Measurements from ENCODE around the gene OR8D2.

The OR8D2 gene, protein sequence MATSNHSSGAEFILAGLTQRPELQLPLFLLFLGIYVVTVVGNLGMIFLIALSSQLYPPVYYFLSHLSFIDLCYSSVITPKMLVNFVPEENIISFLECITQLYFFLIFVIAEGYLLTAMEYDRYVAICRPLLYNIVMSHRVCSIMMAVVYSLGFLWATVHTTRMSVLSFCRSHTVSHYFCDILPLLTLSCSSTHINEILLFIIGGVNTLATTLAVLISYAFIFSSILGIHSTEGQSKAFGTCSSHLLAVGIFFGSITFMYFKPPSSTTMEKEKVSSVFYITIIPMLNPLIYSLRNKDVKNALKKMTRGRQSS

DNA sequence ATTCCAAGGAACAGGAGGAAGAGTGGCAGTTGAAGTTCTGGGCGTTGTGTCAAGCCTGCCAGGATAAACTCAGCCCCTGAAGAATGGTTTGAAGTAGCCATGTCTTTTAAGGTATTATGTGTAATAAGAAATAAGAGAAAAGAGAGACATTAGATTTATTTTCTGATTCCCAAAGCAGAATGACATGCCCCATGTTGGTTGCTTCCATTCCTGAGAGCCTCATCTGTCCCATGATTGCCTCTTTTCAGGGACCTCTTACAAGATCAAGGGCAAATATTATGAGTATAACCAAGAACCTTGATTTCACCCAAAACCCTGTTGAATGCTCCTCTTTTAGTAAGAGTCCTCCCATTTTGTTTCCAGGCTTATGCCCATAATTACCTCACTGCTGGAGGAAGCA lies at the start of gene OR8D2:
OR8D2 (minus strand) TSS at position 101 of the 400 bp plus-strand sequence; CDS start at position 101, 0 bp downstream.
- Histone ChIP-seq H3K4me3 (ENCODE audit: low read length in 2 of 2) (no peak within 1 kb of the TSS), H3K4me1 (ENCODE audit: control insufficient read depth in 2 of 2, insufficient read depth in 2 of 2, low read length in 2 of 2) (no peaks in the 10 kb centered on the region), H3K27ac (ENCODE audit: low read depth in 2 of 2, low read length in 2 of 2) (no peak within 1 kb of the TSS), H3K9ac (ENCODE audit: low read depth in 1 of 2, low read length in 2 of 2) (no peak within 1 kb of the TSS), H3K9me3 (ENCODE audit: control insufficient read depth in 2 of 2, low read length in 2 of 2) (no peaks in the 10 kb centered on the region), H3K27me3 (ENCODE audit: control insufficient read depth in 2 of 2, insufficient read depth in 2 of 2, low read length in 2 of 2) (no peaks in the 10 kb centered on the region), H3K36me3 (ENCODE audit: control insufficient read depth in 2 of 2, insufficient read depth in 2 of 2, low read length in 2 of 2) (no peaks in the 10 kb centered on the region)

DNA sequence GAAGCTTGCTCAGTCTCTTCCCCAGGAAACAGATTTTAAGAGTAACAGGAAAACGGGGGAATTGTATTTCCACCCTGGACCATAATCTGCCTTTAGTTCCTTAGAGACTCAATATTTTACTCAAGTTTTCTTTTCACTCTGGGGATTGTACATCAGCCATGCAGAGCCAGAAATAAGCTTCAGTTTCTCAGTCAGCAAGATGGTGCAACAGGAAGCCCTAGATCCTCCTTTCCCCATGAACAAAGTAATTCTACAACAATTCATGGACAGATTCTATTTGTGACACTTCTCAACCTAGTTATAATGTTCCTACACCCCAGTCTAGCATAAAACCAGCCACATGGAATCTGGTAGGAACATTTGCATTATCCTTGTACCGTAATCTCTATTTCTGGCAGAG lies 39.6 kb upstream of the OR8D2 start:
- no peaks in the 10 kb centered on the region for H3K36me3 ChIP-seq (ENCODE audit: control insufficient read depth in 2 of 2, insufficient read depth in 2 of 2, low read length in 2 of 2)

DNA sequence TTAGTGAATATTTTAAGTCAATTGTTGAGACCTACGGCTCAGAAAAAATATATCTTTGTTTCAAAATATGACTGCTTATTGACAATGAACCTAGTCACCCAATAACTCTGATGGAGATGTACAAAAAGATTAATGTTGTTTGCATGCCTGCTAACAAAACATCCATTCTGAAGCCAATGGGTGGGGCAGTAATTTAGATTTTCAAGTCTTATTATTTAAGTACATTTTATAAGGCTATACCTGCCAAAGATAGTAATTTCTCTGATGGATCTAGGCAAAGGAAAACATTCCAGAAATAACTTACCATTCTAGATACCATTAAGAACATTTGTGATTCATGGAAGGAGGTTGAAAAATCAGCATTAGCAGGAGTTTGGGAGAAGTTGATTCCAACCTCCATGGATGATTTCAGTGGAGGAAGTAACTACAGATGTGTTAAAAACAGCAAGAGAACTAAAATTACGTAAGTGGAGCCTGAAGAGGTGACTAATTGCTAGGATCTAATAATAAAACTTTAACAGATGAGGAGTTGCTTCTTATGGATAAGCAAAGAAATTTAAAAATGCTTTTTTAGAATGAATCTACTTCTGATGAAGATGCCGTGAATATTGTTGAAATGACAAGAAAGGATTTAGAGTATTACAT lies 26.4 kb upstream of the OR8D2 start:
- no peaks in the 10 kb centered on the region for H3K27me3 ChIP-seq (ENCODE audit: control insufficient read depth in 2 of 2, insufficient read depth in 2 of 2, low read length in 2 of 2)
- no peak overlapping the region for H3K9ac ChIP-seq (ENCODE audit: low read depth in 1 of 2, low read length in 2 of 2)
- no peak overlapping the region for H3K27ac ChIP-seq (ENCODE audit: low read depth in 2 of 2, low read length in 2 of 2)
- H3K4me1 ChIP-seq (ENCODE audit: control insufficient read depth in 2 of 2, insufficient read depth in 2 of 2, low read length in 2 of 2) = no peaks in the 10 kb centered on the region
- H3K4me3 ChIP-seq (ENCODE audit: low read length in 2 of 2) = no peak overlapping the region
- no peaks in the 10 kb centered on the region for H3K36me3 ChIP-seq (ENCODE audit: control insufficient read depth in 2 of 2, insufficient read depth in 2 of 2, low read length in 2 of 2)
- H3K9me3 ChIP-seq (ENCODE audit: control insufficient read depth in 2 of 2, low read length in 2 of 2) = no peaks in the 10 kb centered on the region

More for the DNA sequence above, 39.6 kb upstream of the OR8D2 start:
- H3K4me3 ChIP-seq (ENCODE audit: low read length in 2 of 2) = no peak overlapping the region
- no peak overlapping the region for H3K27ac ChIP-seq (ENCODE audit: low read depth in 2 of 2, low read length in 2 of 2)
- no peaks in the 10 kb centered on the region for H3K4me1 ChIP-seq (ENCODE audit: control insufficient read depth in 2 of 2, insufficient read depth in 2 of 2, low read length in 2 of 2)
- no peak overlapping the region for H3K9ac ChIP-seq (ENCODE audit: low read depth in 1 of 2, low read length in 2 of 2)
- H3K27me3 ChIP-seq (ENCODE audit: control insufficient read depth in 2 of 2, insufficient read depth in 2 of 2, low read length in 2 of 2) = peaks cover 0 to 2% of the 10 kb centered on the region in 2 donors
- no peaks in the 10 kb centered on the region for H3K9me3 ChIP-seq (ENCODE audit: control insufficient read depth in 2 of 2, low read length in 2 of 2)

DNA sequence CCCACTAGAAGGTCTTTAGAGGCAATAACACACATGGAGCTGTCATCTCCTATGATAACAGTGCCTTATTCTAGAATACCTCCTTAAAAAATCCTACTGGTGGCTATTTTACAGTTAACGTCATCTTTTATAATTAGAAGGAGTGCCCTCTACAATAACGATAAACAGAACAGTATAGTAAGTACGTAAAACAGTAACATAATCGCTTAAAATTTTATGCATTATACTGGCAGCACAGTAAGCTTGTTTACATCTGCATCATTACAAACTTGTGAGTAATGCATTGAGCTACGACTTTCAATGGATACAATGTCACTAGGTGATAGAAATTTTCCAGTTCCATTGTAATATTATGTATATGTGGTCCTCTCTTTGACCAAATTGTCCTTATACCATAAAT lies 24.3 kb upstream of the OR8D2 start:
- no peaks in the 10 kb centered on the region for H3K27me3 ChIP-seq (ENCODE audit: control insufficient read depth in 2 of 2, insufficient read depth in 2 of 2, low read length in 2 of 2)
- no peak overlapping the region for H3K4me3 ChIP-seq (ENCODE audit: low read length in 2 of 2)

DNA sequence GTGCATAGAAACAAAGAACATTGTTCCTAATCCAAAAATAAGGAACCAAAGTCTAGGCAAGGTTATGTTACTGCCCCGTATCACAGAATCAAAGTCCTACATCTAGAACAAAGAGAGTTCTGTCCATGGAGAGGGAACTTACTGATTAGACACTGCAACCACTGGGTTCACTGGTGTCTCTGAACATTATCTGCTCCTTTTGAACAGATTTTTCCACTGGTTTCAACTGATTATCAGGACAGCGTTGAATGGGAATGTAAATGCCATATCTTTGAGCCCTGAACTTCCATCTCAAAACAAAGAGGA lies 20.1 kb upstream of the OR8D2 start:
- H3K36me3 ChIP-seq (ENCODE audit: control insufficient read depth in 2 of 2, insufficient read depth in 2 of 2, low read length in 2 of 2) = no peaks in the 10 kb centered on the region
- H3K4me3 ChIP-seq (ENCODE audit: low read length in 2 of 2) = no peak overlapping the region
- no peaks in the 10 kb centered on the region for H3K4me1 ChIP-seq (ENCODE audit: control insufficient read depth in 2 of 2, insufficient read depth in 2 of 2, low read length in 2 of 2)
- H3K27ac ChIP-seq (ENCODE audit: low read depth in 2 of 2, low read length in 2 of 2) = no peak overlapping the region
- H3K27me3 ChIP-seq (ENCODE audit: control insufficient read depth in 2 of 2, insufficient read depth in 2 of 2, low read length in 2 of 2) = no peaks in the 10 kb centered on the region
- peaks cover 0 to 2% of the 10 kb centered on the region in 2 donors for H3K9me3 ChIP-seq (ENCODE audit: control insufficient read depth in 2 of 2, low read length in 2 of 2)
- H3K9ac ChIP-seq (ENCODE audit: low read depth in 1 of 2, low read length in 2 of 2) = no peak overlapping the region

More for the DNA sequence above, 24.3 kb upstream of the OR8D2 start:
- H3K4me1 ChIP-seq (ENCODE audit: control insufficient read depth in 2 of 2, insufficient read depth in 2 of 2, low read length in 2 of 2) = no peaks in the 10 kb centered on the region
- H3K27ac ChIP-seq (ENCODE audit: low read depth in 2 of 2, low read length in 2 of 2) = no peak overlapping the region
- H3K9me3 ChIP-seq (ENCODE audit: control insufficient read depth in 2 of 2, low read length in 2 of 2) = no peaks in the 10 kb centered on the region
- no peak overlapping the region for H3K9ac ChIP-seq (ENCODE audit: low read depth in 1 of 2, low read length in 2 of 2)
- H3K36me3 ChIP-seq (ENCODE audit: control insufficient read depth in 2 of 2, insufficient read depth in 2 of 2, low read length in 2 of 2) = no peaks in the 10 kb centered on the region

DNA sequence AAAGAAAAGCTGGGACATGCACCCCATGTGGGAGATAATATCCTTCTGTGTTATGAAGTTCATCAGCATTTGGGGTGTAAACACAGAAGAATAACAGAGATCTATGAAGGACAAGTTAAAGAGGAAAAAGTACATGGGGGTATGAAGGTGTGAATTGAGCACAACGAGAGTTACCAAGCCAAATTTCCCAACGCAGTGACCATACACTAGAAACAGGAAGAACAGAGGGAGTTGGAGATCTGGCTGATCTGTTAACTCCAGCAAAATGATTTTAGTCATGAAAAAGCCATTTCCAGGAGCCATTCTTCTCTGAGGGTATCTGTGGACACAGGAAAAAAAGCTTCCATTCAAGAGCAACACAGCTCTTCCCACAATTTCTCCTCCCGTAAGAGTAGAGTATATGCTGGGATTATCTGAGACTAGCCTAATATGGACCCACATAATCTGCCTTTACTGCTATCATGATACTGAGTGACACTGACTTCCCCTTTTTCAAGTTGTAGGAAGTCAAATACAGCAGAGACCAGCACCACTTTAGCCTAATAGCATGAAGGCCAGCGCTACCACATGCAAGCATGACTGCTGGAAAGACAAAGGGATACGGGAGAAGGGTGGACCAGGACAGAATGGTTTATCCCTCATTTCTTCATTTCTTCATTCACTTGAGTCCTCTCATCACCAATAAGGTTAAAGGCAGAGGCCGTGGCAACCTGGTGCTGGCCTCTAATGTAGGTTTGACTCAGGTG lies 19.6 kb upstream of the OR8D2 start:
- no peaks in the 10 kb centered on the region for H3K27me3 ChIP-seq (ENCODE audit: control insufficient read depth in 2 of 2, insufficient read depth in 2 of 2, low read length in 2 of 2)
- H3K9ac ChIP-seq (ENCODE audit: low read depth in 1 of 2, low read length in 2 of 2) = no peak overlapping the region
- no peaks in the 10 kb centered on the region for H3K4me1 ChIP-seq (ENCODE audit: control insufficient read depth in 2 of 2, insufficient read depth in 2 of 2, low read length in 2 of 2)
- no peak overlapping the region for H3K4me3 ChIP-seq (ENCODE audit: low read length in 2 of 2)
- H3K36me3 ChIP-seq (ENCODE audit: control insufficient read depth in 2 of 2, insufficient read depth in 2 of 2, low read length in 2 of 2) = no peaks in the 10 kb centered on the region
- peaks cover 0 to 2% of the 10 kb centered on the region in 2 donors for H3K9me3 ChIP-seq (ENCODE audit: control insufficient read depth in 2 of 2, low read length in 2 of 2)
- H3K27ac ChIP-seq (ENCODE audit: low read depth in 2 of 2, low read length in 2 of 2) = no peak overlapping the region

DNA sequence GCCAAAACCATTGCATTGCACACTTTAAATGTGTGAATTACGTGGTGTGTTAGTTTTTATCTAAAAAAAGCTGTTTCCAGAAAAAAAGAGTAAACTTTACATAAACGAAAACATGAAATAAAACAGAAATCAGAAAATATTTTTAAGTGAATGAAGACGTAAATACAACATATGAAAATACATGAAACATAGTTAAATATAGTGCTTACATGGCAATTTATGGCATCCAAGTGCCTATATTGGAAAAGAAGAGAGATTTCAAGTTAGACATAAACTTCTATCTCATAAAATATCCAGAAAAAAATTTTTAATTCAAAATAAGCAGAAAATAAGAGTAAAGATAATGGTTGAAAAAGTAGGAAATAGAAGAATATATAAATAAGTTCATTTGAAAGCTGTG lies 11.9 kb upstream of the OR8D2 start:
- H3K27ac ChIP-seq (ENCODE audit: low read depth in 2 of 2, low read length in 2 of 2) = no peak overlapping the region

DNA sequence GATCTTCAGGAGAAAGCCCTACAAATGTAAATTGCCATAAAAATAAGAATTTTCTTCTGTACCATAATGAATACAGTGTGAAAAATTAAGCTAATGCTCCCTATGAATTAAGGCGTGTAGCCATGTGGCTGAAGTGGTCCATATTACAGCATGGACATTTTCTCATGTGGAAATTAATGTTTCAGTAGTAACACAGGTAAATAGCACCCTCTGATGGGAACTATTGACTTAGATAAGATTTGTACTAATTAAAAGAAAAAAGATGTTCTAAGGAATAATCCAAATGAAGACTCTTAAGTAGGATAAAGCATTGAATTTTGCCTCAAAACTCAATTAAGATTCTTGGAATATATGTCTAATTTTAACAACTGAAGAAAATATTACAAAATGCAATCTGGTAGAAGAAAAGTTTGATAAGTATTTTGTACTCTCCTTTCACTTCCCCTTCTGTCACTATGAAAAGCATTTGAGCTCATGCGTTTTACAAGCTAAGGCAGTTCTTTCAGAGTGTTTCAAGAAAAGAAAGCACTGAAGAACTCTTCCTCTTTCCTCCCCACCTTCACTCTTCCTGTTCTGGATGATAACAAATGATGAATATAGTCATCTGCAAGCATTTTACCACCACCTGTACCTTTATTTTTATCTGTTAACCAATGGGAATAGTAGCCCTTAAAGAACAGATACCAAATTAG lies 9.9 kb upstream of the OR8D2 start:
- H3K9ac ChIP-seq (ENCODE audit: low read depth in 1 of 2, low read length in 2 of 2) = no peak overlapping the region
- H3K4me3 ChIP-seq (ENCODE audit: low read length in 2 of 2) = no peak overlapping the region
- no peaks in the 10 kb centered on the region for H3K9me3 ChIP-seq (ENCODE audit: control insufficient read depth in 2 of 2, low read length in 2 of 2)
- H3K4me1 ChIP-seq (ENCODE audit: control insufficient read depth in 2 of 2, insufficient read depth in 2 of 2, low read length in 2 of 2) = no peaks in the 10 kb centered on the region
- no peak overlapping the region for H3K27ac ChIP-seq (ENCODE audit: low read depth in 2 of 2, low read length in 2 of 2)
- H3K27me3 ChIP-seq (ENCODE audit: control insufficient read depth in 2 of 2, insufficient read depth in 2 of 2, low read length in 2 of 2) = no peaks in the 10 kb centered on the region
- H3K36me3 ChIP-seq (ENCODE audit: control insufficient read depth in 2 of 2, insufficient read depth in 2 of 2, low read length in 2 of 2) = no peaks in the 10 kb centered on the region

More for the DNA sequence above, 11.9 kb upstream of the OR8D2 start:
- Histone ChIP-seq H3K4me1 (ENCODE audit: control insufficient read depth in 2 of 2, insufficient read depth in 2 of 2, low read length in 2 of 2) (no peaks in the 10 kb centered on the region), H3K4me3 (ENCODE audit: low read length in 2 of 2) (no peak overlapping the region), H3K36me3 (ENCODE audit: control insufficient read depth in 2 of 2, insufficient read depth in 2 of 2, low read length in 2 of 2) (no peaks in the 10 kb centered on the region), H3K27me3 (ENCODE audit: control insufficient read depth in 2 of 2, insufficient read depth in 2 of 2, low read length in 2 of 2) (no peaks in the 10 kb centered on the region), H3K9ac (ENCODE audit: low read depth in 1 of 2, low read length in 2 of 2) (no peak overlapping the region), H3K9me3 (ENCODE audit: control insufficient read depth in 2 of 2, low read length in 2 of 2) (no peaks in the 10 kb centered on the region)

DNA sequence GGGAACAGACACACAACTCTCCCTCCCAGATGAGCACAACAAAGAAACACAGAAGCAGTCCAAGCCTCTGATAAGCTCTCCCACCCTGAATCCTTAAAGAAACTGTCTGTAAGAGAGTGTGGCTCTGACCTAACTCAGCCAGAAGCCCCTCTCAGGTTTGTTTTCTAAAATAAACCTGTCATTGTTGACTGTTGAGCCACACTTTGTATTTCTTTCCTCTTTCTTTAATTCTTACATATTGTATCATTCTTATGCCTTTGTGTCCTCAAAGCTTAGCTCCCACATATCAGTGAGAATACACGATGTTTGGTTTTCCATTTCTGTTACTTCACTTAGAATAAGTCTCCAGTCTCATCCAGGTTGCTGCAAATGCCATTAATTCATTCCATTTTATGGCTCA lies 7.8 kb upstream of the OR8D2 start:
- H3K9ac ChIP-seq (ENCODE audit: low read depth in 1 of 2, low read length in 2 of 2) = no peak overlapping the region
- H3K27ac ChIP-seq (ENCODE audit: low read depth in 2 of 2, low read length in 2 of 2) = no peak overlapping the region
- no peak overlapping the region for H3K4me3 ChIP-seq (ENCODE audit: low read length in 2 of 2)
- H3K27me3 ChIP-seq (ENCODE audit: control insufficient read depth in 2 of 2, insufficient read depth in 2 of 2, low read length in 2 of 2) = no peaks in the 10 kb centered on the region
- no peaks in the 10 kb centered on the region for H3K4me1 ChIP-seq (ENCODE audit: control insufficient read depth in 2 of 2, insufficient read depth in 2 of 2, low read length in 2 of 2)
- H3K36me3 ChIP-seq (ENCODE audit: control insufficient read depth in 2 of 2, insufficient read depth in 2 of 2, low read length in 2 of 2) = no peaks in the 10 kb centered on the region
- H3K9me3 ChIP-seq (ENCODE audit: control insufficient read depth in 2 of 2, low read length in 2 of 2) = no peaks in the 10 kb centered on the region

DNA sequence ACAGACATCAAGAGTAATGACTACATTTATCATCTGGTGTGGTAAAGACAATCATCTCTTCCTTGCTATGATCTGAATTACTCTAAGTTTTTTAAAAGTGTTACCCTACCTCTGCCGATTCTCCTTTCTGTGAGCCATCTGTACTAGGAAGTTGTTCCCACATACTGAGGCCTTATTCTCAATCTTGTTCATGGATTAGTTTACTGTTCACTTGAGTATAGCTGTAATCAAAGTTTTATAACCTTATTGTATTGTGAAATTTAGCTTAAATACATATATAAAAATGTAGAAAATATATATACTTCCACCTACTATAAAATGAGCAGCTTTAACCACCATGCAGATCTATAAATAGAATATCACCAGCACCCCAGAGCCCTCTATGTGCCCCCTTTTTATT lies 2.4 kb upstream of the OR8D2 start:
- no peak overlapping the region for H3K4me3 ChIP-seq (ENCODE audit: low read length in 2 of 2)
- H3K36me3 ChIP-seq (ENCODE audit: control insufficient read depth in 2 of 2, insufficient read depth in 2 of 2, low read length in 2 of 2) = no peaks in the 10 kb centered on the region
- no peaks in the 10 kb centered on the region for H3K9me3 ChIP-seq (ENCODE audit: control insufficient read depth in 2 of 2, low read length in 2 of 2)

More for the DNA sequence above, 2.4 kb upstream of the OR8D2 start:
- H3K27me3 ChIP-seq (ENCODE audit: control insufficient read depth in 2 of 2, insufficient read depth in 2 of 2, low read length in 2 of 2) = no peaks in the 10 kb centered on the region
- no peak overlapping the region for H3K27ac ChIP-seq (ENCODE audit: low read depth in 2 of 2, low read length in 2 of 2)
- no peak overlapping the region for H3K9ac ChIP-seq (ENCODE audit: low read depth in 1 of 2, low read length in 2 of 2)
- H3K4me1 ChIP-seq (ENCODE audit: control insufficient read depth in 2 of 2, insufficient read depth in 2 of 2, low read length in 2 of 2) = no peaks in the 10 kb centered on the region

Data from mucosa of rectum (tissue), 2 donors.